ENCODE measurements around the gene HECTD2.

DNA sequence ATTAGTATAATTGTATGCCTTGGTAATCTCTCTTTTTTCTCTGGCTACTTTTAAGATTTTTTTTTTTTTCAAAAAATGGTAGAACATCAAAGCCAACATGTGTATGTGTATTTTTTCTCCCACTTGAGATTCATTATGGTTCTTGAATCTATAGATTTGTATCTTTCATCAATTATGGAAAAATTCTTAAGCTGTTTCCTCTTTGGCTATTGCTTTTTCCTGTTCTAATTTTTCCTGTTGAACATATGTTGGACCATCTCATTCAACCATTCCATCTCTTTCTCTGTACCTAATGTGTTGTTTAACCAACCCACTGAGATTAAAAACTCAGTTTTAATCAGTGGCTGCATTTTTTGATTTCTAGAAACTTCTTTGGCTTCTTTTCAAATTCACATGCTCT, 107.2 kb downstream of the HECTD2 start:
- TF ChIP-seq EZH2phosphoT487 (IDR thresholded peaks at IDR 0.05; ENCODE audit: borderline replicate concordance) = no peak
- TF ChIP-seq, protein P1, sequence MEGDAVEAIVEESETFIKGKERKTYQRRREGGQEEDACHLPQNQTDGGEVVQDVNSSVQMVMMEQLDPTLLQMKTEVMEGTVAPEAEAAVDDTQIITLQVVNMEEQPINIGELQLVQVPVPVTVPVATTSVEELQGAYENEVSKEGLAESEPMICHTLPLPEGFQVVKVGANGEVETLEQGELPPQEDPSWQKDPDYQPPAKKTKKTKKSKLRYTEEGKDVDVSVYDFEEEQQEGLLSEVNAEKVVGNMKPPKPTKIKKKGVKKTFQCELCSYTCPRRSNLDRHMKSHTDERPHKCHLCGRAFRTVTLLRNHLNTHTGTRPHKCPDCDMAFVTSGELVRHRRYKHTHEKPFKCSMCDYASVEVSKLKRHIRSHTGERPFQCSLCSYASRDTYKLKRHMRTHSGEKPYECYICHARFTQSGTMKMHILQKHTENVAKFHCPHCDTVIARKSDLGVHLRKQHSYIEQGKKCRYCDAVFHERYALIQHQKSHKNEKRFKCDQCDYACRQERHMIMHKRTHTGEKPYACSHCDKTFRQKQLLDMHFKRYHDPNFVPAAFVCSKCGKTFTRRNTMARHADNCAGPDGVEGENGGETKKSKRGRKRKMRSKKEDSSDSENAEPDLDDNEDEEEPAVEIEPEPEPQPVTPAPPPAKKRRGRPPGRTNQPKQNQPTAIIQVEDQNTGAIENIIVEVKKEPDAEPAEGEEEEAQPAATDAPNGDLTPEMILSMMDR (conservative IDR thresholded peaks at IDR 0.05; ENCODE audit: low read length) = no peak
